IgD-negative memory B cell (primary cell): ENCODE data around the gene AGXT2. TPM values are rescaled to one million over a fixed set of nuclear protein-coding genes. Genes with fewer than 3 reads are reported as not detected.
A peak's percentile ranks its signal among the peaks of the same experiment; 100 is the strongest.
"Not testable (repeated sequence)": the region's sequence is repeated elsewhere in the genome, so short reads cannot be mapped to it uniquely, and the experiment has no call there.

Experiments
- H3K27ac Mint-ChIP-seq, 3 donors: one replicate each; pipeline ENCODE4 v1.8.0; 2020 to 2022; ENCODE audit warnings: mild to moderate bottlenecking in 3 of 3, mixed read lengths in 3 of 3, moderate library complexity in 1 of 3
- H3K27me3 Mint-ChIP-seq: one replicate; pipeline ENCODE4 v1.8.0; 2021; ENCODE audit warnings: mixed read lengths
- H3K36me3 Mint-ChIP-seq: one replicate; pipeline ENCODE4 v1.8.0; 2020; ENCODE audit warnings: mild to moderate bottlenecking, mixed read lengths
- H3K4me1 Mint-ChIP-seq, 3 donors: one replicate each; pipeline ENCODE4 v1.8.0; 2020 to 2022; ENCODE audit warnings: mixed read lengths in 3 of 3, mild to moderate bottlenecking in 1 of 3
- H3K4me3 Mint-ChIP-seq, 4 donors: one replicate each; pipeline ENCODE4 v1.8.0; 2020 to 2022; ENCODE audit warnings: mild to moderate bottlenecking in 4 of 4, mixed read lengths in 4 of 4, moderate library complexity in 3 of 4
- H3K9me3 Mint-ChIP-seq, 3 donors: one replicate each; pipeline ENCODE4 v1.8.0; 2020 to 2021; ENCODE audit warnings: mixed read lengths in 3 of 3, mild to moderate bottlenecking in 1 of 3
- polyA plus RNA-seq: library from polyadenylated mRNA; unstranded; fragments of 300-500 nt; fragmentation: Illumina TruSeq; gene quantifications from one replicate; pipeline ENCODE4 v1.2.3, GENCODE V29; 2021

The AGXT2 gene
- polyA plus RNA-seq, 1 donor from 2014 or later, result not detected

DNA sequence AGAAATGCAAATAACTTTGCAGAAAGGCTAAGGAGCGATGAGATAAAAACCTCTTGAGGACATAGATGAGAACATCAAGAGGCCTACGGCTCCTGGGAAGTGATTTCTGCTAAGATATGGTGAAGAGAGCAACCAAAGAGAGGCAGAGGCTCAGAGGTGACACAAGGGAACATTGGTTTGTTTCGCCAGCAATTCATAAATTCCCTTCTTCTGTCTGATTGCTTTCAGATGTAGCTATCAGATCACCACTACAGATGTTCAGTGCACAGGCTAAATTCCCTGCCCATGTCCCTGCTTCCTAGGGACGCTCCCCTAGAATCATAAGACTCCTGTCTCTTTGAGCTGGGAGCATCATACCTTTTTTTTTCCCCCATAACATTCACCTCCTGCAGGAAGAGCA is 11.2 kb downstream of the AGXT2 start:
- H3K36me3 Mint-ChIP-seq, result no peaks in the 10 kb centered on the region
- H3K27ac Mint-ChIP-seq, result peak overlapping the region in 1 of 3 donors; percentile 17
- H3K9me3 Mint-ChIP-seq, result no peaks in the 10 kb centered on the region
- H3K4me1 Mint-ChIP-seq, result no peaks in the 10 kb centered on the region
- no peak overlapping the region for H3K4me3 Mint-ChIP-seq
- peaks cover 4% of the 10 kb centered on the region for H3K27me3 Mint-ChIP-seq

DNA sequence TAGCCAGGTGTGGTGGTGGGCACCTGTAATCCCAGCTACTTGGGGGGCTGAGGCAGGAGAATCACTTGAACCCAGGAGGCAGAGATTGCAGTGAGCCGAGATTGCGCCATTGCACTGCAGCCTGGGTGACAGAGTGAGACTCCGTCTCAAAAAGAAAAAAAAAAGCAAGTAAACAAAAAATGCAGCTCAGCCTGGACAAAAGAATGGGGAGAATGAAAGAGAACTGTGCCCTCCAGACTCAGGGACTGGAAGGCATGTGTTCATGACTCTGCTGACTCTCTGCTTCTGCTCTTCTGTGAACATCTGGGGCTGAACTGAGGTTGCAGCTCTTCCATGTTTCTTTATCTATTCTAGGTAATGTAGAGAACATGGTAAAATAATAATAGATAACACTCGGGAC is 11.8 kb downstream of the AGXT2 start:
- not testable (repeated sequence) for H3K4me1 Mint-ChIP-seq, H3K9me3 Mint-ChIP-seq, H3K36me3 Mint-ChIP-seq, H3K4me3 Mint-ChIP-seq, H3K27ac Mint-ChIP-seq, H3K27me3 Mint-ChIP-seq

DNA sequence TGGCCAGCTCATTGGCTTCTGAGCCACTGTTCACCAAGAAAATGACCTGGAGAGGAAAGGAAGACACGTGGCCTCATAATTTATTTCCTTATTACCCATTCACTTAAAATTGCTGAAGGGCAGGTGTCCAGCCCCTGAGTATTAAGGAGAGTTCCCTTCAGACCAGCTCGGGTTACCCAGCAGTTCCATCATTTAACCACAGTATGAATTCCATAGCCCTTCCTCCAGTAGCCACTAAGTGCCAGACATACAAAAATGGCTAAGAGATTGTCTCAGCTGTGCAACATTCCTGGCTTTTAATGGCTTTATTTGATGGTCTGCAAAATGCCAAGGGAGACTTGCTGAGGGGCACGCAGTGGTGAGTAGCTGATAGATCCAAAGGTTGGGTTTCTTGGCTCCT is 12.5 kb downstream of the AGXT2 start:
- Mint-ChIP-seq H3K4me3 (no peak overlapping the region), H3K36me3 (no peaks in the 10 kb centered on the region), H3K9me3 (no peaks in the 10 kb centered on the region), H3K4me1 (no peaks in the 10 kb centered on the region), H3K27ac (no peak overlapping the region), H3K27me3 (no peaks in the 10 kb centered on the region)

GRCh38 chr5:35032356-35032755 is 15.4 kb downstream of the AGXT2 start:
- no peak overlapping the region for H3K4me3 Mint-ChIP-seq
- H3K36me3 Mint-ChIP-seq, result no peaks in the 10 kb centered on the region
- peaks cover 3% of the 10 kb centered on the region for H3K27me3 Mint-ChIP-seq

DNA sequence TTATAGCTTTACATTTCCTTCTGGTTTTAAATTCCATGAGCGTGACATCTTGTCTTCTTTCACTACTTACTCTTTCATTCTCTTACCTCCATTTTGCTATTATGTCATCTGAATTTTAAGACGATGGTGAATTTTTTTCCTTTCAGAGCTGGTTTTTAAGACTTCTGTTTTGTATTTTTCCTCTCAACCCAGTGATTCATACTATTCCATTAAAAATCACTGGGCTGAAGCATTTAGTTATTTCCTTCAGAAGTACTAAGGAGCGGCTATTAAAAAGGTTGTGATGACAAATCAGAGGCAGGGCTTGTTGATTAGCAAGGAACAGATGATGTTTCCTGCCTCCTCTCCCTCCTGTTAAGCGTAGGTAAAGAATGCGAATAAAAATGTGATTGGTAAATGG is 16.5 kb downstream of the AGXT2 start:
- H3K27me3 Mint-ChIP-seq, result peaks cover 5% of the 10 kb centered on the region

More at GRCh38 chr5:35032356-35032755, 15.4 kb downstream of the AGXT2 start:
- Mint-ChIP-seq H3K9me3 (no peaks in the 10 kb centered on the region), H3K27ac (peak overlapping the region in 1 of 3 donors; percentile 82), H3K4me1 (no peaks in the 10 kb centered on the region)

DNA sequence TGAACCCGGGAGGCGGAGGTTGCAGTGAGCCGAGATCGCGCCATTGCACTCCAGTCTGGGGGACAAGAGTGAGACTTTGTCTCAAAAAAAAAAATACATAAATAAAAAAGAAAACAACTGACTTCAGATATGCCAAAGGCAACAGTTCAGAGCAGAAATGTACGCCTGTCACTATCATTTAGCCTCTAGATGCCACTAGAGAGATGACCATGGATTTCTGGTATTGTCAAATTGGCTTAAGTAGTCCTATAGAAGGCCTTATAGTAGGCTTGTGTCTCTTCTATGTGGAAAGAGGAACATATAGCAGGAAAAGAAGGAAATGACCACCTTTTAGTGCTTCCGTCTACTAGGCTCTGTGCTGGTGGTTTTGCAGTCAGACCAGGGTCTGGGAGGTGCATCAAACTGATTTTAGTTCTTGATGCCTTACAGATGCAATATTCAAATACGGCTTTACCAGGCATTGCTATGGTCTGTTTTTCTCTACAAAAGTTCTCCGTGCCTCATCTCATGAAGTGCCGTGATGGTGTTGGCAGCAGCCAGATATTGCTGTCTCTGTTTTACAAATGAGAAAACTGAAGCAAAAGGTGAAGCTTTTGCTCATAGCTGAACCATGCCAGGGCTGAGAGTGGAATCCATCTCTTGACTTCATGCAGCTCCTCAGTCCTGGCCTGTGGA is 17.2 kb downstream of the AGXT2 start:
- Mint-ChIP-seq H3K27me3 (peaks cover 5% of the 10 kb centered on the region), H3K4me1 (no peaks in the 10 kb centered on the region), H3K9me3 (no peaks in the 10 kb centered on the region), H3K27ac (no peak overlapping the region), H3K36me3 (no peaks in the 10 kb centered on the region), H3K4me3 (no peak overlapping the region)

More for the DNA sequence above, 16.5 kb downstream of the AGXT2 start:
- Mint-ChIP-seq H3K9me3 (no peaks in the 10 kb centered on the region), H3K4me3 (no peak overlapping the region), H3K36me3 (no peaks in the 10 kb centered on the region), H3K27ac (no peak overlapping the region), H3K4me1 (no peaks in the 10 kb centered on the region)

DNA sequence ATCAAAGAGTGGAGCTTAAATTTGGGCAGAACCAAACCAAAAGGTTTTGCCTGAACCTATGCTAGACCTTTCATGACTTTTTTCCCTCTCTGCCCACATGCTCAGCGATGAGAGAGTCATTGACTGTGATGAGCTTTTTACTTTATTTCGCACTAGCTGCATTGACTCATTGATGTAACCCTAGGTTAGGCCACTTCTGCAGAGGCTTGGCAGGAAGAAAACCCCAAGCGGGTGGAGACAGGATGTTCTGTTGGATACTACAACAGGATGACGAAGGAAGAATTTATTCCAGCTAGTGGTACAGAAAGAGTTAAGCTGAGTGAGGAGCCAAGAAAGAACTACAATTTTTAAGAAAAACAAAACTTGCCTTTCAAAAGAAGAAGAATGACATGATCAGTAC is 18.4 kb downstream of the AGXT2 start:
- H3K4me3 Mint-ChIP-seq, result no peak overlapping the region
- H3K36me3 Mint-ChIP-seq, result no peaks in the 10 kb centered on the region
- H3K9me3 Mint-ChIP-seq, result no peaks in the 10 kb centered on the region
- H3K27ac Mint-ChIP-seq, result no peak overlapping the region
- H3K27me3 Mint-ChIP-seq, result peaks cover 5% of the 10 kb centered on the region
- H3K4me1 Mint-ChIP-seq, result no peaks in the 10 kb centered on the region

DNA sequence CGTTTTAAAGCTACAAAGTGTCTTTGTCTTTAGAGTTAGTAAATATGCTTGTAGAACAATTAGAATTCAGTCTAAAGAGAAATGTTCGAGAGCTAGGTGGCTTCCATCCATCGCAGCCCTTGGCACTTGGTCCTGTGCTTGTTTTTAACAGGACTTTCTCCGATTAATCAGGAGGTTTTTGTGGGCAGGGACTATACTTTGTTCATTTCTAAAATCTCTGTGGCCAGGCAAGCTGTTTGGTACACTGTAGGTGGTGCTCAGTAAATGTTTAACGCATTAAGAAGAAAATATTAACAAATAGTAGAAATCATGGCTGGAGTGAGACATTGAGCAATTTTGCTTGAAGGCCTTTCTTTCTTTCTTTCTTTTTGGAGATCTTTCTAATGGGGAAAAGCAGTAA is 20.8 kb downstream of the AGXT2 start:
- no peaks in the 10 kb centered on the region for H3K36me3 Mint-ChIP-seq
- no peak overlapping the region for H3K4me3 Mint-ChIP-seq
- H3K9me3 Mint-ChIP-seq, result no peaks in the 10 kb centered on the region
- no peak overlapping the region for H3K27ac Mint-ChIP-seq
- no peaks in the 10 kb centered on the region for H3K4me1 Mint-ChIP-seq
- H3K27me3 Mint-ChIP-seq, result peaks cover 5% of the 10 kb centered on the region

GRCh38 chr5:35026280-35026840 is 21.4 kb downstream of the AGXT2 start:
- H3K4me1 Mint-ChIP-seq, result no peaks in the 10 kb centered on the region
- no peak overlapping the region for H3K27ac Mint-ChIP-seq
- no peaks in the 10 kb centered on the region for H3K36me3 Mint-ChIP-seq
- H3K4me3 Mint-ChIP-seq, result no peak overlapping the region
- H3K27me3 Mint-ChIP-seq, result peaks cover 5% of the 10 kb centered on the region
- no peaks in the 10 kb centered on the region for H3K9me3 Mint-ChIP-seq

DNA sequence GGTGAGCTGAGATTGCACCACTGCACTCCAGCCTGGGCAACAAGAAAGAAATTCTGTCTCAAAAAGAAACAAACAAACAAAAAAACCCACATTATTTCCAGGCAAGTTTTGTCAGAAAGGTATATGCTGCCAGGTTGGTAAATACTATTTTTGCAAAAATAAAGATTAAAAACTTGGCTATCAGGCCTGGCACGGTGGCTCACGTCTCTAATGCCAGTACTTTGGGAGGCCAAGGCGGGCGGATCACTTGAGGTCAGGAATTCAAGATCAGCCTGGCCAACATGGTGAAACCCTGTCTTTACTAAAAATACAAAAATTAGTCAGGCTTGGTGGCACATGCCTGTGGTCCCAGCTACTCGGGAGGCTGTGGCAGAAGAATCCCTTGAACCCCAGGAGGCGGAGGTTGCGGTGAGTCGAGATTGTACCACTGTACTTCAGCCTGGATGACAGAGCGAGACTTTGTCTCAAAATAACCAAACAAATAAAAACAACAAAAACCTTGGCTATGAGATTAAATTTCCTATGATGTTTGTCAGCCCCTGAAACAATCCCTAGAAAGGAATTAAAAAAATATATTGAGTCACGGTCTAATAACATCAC is 22.7 kb downstream of the AGXT2 start:
- Mint-ChIP-seq H3K9me3 (no peaks in the 10 kb centered on the region), H3K36me3 (no peaks in the 10 kb centered on the region), H3K27ac (no peak overlapping the region)

GRCh38 chr5:35023391-35024178 is 24.2 kb downstream of the AGXT2 start:
- Mint-ChIP-seq H3K9me3 (no peaks in the 10 kb centered on the region), H3K36me3 (no peaks in the 10 kb centered on the region), H3K27me3 (peaks cover 2% of the 10 kb centered on the region), H3K4me1 (no peaks in the 10 kb centered on the region), H3K27ac (no peak overlapping the region), H3K4me3 (no peak overlapping the region)

More for the DNA sequence above, 22.7 kb downstream of the AGXT2 start:
- Mint-ChIP-seq H3K4me1 (no peaks in the 10 kb centered on the region), H3K4me3 (peak overlapping the region in 1 of 4 donors; percentile 9), H3K27me3 (peaks cover 5% of the 10 kb centered on the region)

DNA sequence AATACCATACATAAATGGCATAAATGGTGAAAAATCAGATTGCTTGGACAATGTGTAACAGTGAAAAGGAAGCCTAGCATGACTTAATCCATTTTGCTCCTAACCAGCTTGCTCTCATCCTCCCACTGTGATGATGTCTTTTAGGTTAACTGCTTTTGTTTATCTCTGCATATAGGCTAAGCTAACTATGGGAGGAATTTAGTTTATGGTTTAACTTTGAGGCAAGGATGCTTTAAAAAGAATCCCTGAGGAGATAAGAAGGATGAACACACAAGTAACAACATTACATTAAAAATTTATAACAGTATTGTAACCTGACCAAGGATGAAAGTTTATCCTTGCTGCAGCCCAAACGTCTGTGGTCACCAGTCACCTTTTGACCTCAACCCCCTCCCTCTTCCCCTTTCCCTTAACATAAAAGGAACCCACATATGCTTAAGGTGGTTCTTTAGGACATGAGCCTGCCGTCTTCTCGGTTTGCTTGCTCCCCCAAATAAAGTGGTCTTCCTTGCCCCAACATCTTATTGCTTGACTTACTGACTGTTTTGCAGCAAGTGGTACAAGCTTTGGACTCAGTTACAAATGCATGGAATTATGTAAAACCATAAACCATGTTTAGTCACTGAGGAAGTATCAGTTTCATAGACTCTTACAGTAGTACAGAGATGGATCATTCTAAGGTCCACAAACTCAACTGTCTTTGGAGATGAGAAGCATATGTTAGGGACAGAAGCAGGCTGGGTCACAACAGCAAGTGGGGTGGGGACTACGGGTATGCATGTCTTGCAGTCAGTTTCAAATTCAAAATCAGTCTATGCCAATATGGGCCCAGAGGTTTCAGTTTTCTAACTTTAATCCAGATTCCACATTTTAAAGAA is 31.3 kb downstream of the AGXT2 start:
- Mint-ChIP-seq H3K9me3 (peaks cover 0 to 2% (median 0%) of the 10 kb centered on the region in 3 donors), H3K4me1 (no peaks in the 10 kb centered on the region), H3K4me3 (no peak overlapping the region), H3K27ac (peak overlapping the region in 1 of 3 donors; percentile 13), H3K36me3 (no peaks in the 10 kb centered on the region), H3K27me3 (peaks cover 11% of the 10 kb centered on the region)

DNA sequence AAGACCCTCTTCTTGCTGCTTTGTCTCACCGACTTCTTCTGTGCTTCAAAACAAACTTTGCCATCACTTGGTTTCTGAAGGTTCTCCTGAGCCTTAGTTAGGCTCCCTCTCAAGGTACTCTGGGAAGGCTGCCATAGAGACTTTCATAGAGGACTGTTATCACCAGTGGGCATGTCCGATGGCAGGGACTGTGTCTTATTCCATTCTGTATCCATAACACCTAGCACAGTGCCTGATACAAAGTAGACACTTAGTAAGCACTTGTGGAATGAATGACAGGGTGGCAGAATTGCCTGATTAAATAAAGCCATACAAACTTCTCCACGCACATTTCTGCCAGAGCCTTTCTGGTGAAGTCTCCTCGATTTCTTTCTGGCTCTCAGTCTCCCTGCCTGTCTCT is 32.7 kb downstream of the AGXT2 start:
- H3K27me3 Mint-ChIP-seq, result peaks cover 11% of the 10 kb centered on the region
- H3K9me3 Mint-ChIP-seq, result peaks cover 0 to 2% (median 0%) of the 10 kb centered on the region in 3 donors
- H3K27ac Mint-ChIP-seq, result no peak overlapping the region
- H3K4me3 Mint-ChIP-seq, result no peak overlapping the region
- H3K4me1 Mint-ChIP-seq, result no peaks in the 10 kb centered on the region
- H3K36me3 Mint-ChIP-seq, result no peaks in the 10 kb centered on the region

GRCh38 chr5:35012796-35013195 is 35.0 kb downstream of the AGXT2 start:
- Mint-ChIP-seq H3K36me3 (no peaks in the 10 kb centered on the region), H3K4me3 (no peak overlapping the region), H3K4me1 (no peaks in the 10 kb centered on the region), H3K27ac (no peak overlapping the region), H3K9me3 (peaks cover 0 to 3% (median 3%) of the 10 kb centered on the region in 3 donors), H3K27me3 (peaks cover 16% of the 10 kb centered on the region)
